ENCODE data around the gene SPATS2L.

GRCh38 chr2:200414367-200414766 lies 107.9 kb downstream of the SPATS2L start:
- TF ChIP-seq CTCF (IDR thresholded peaks at IDR 0.05) (no peak), POLR2A (IDR thresholded peaks at IDR 0.05) (no peak)

All from lower leg skin (tissue), 3 donors.